ENCODE results near the gene EMILIN2. TPM values are rescaled to one million over a fixed set of nuclear protein-coding genes. Genes with fewer than 3 reads are reported as not detected.

EMILIN2 gene
- total RNA-seq, 3 donors from 2014 or later: 13.3 to 19.6 (median 18.3) TPM

GRCh38 chr18:2907550-2908135 lies 60.8 kb downstream of the EMILIN2 start:
- peak in 1 of 3 donors; percentile 25 for DNase-seq
- no peak for TF ChIP-seq CTCF (IDR thresholded peaks at IDR 0.05)
- Histone ChIP-seq H3K4me1 (ENCODE audit: low read depth) (peaks cover 14% of the 10 kb centered on the region), H3K4me3 (no peak overlapping the region), H3K36me3 (ENCODE audit: low read depth) (peaks cover 5% of the 10 kb centered on the region), H3K9me3 (no peaks in the 10 kb centered on the region)
- ATAC-seq: no peak
- intact Hi-C loops (cut with DNase I, micrococcal nuclease): no loop called here

GRCh38 chr18:2908166-2908945 lies 61.5 kb downstream of the EMILIN2 start:
- Histone ChIP-seq H3K4me1 (ENCODE audit: low read depth) (peaks cover 6% of the 10 kb centered on the region), H3K4me3 (no peak overlapping the region), H3K36me3 (ENCODE audit: low read depth) (peaks cover 5% of the 10 kb centered on the region), H3K9me3 (no peaks in the 10 kb centered on the region)
- ATAC-seq (no peak), DNase-seq (no peak)
- no peak for TF ChIP-seq CTCF (IDR thresholded peaks at IDR 0.05)
- intact Hi-C loops (cut with DNase I, micrococcal nuclease): no loop called here

GRCh38 chr18:2908946-2909335 lies 62.1 kb downstream of the EMILIN2 start:
- TF ChIP-seq CTCF (IDR thresholded peaks at IDR 0.05): no peak
- Histone ChIP-seq H3K9me3 (no peaks in the 10 kb centered on the region), H3K36me3 (ENCODE audit: low read depth) (peaks cover 5% of the 10 kb centered on the region), H3K4me3 (no peak overlapping the region), H3K4me1 (ENCODE audit: low read depth) (peaks cover 6% of the 10 kb centered on the region)
- intact Hi-C loops (cut with DNase I, micrococcal nuclease): no loop called here
- DNase-seq (no peak), ATAC-seq (no peak)

GRCh38 chr18:2909431-2910140 lies 62.8 kb downstream of the EMILIN2 start:
- Histone ChIP-seq H3K9me3 (no peaks in the 10 kb centered on the region), H3K36me3 (ENCODE audit: low read depth) (peaks cover 5% of the 10 kb centered on the region), H3K4me1 (ENCODE audit: low read depth) (peaks cover 6% of the 10 kb centered on the region), H3K4me3 (no peak overlapping the region)
- DNase-seq: no peak
- no peak for ATAC-seq
- intact Hi-C loops (cut with DNase I, micrococcal nuclease): no loop called here
- TF ChIP-seq CTCF (IDR thresholded peaks at IDR 0.05): no peak

GRCh38 chr18:2910261-2910660 lies 63.5 kb downstream of the EMILIN2 start:
- TF ChIP-seq CTCF (IDR thresholded peaks at IDR 0.05): no peak
- ATAC-seq: no peak
- no peak for DNase-seq

More at GRCh38 chr18:2910261-2910660, 63.5 kb downstream of the EMILIN2 start:
- Histone ChIP-seq H3K36me3 (ENCODE audit: low read depth) (peaks cover 5% of the 10 kb centered on the region), H3K4me3 (no peak overlapping the region), H3K4me1 (ENCODE audit: low read depth) (peaks cover 6% of the 10 kb centered on the region), H3K9me3 (no peaks in the 10 kb centered on the region)
- intact Hi-C loops (cut with DNase I, micrococcal nuclease): no loop called here
